Glomerular visceral epithelial cell (primary cell): Measurements from ENCODE around the gene RERE.
A peak's percentile ranks its signal among the peaks of the same experiment; 100 is the strongest.

Experiments used
- DNase-seq: peaks from one replicate; pipeline ENCODE4 v3.0.0-alpha.2; 2016; ENCODE audit errors: extremely low spot score

RERE gene

DNA sequence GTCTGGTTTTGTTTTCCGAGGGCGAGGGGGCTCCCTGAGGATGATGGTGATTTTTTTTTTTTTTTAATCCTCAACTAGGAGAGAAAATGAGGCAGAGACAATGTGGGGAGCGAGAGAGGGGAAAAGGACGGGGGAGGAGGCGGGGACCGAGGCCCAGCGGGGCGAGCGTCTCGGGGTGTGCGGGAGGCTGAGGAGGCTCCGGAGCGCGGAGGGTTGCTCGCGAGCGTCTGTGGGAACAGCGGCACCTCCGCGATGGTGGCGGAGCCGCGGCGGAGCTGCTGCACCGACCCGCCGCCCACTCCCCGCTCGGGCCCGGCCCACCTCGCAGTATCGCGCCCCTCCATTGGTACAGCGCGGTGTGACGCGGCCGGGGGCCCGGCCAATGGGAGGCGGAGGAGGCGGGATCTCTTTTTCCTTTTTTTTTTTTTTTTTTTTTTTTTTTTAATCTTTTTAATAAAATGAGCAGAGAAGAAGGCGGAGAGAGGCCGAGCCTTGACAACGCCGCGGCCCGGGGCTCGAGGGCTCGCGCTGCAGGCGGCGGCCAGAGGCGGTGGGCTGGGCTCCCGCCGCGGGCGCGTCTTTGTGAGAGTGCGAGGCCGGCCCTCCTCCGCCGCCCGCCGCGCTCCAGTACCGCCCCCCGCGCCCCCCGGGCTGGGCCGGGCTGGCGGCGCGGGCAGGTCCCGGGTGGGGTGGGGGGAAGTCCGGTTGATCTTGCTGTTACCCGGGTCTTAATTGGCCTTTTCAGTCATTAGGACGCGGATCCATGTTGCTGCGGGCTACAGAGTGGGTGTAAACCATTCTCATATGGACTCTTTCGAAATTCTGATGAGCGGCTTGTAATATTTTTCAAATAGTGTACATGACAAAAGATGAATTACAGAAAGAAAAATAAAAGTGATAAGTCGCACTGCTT is at the start of gene RERE:
TSS of gene RERE (minus strand) at position 229 of the 913 bp plus-strand sequence.
- peak; percentile 97 for DNase-seq

DNA sequence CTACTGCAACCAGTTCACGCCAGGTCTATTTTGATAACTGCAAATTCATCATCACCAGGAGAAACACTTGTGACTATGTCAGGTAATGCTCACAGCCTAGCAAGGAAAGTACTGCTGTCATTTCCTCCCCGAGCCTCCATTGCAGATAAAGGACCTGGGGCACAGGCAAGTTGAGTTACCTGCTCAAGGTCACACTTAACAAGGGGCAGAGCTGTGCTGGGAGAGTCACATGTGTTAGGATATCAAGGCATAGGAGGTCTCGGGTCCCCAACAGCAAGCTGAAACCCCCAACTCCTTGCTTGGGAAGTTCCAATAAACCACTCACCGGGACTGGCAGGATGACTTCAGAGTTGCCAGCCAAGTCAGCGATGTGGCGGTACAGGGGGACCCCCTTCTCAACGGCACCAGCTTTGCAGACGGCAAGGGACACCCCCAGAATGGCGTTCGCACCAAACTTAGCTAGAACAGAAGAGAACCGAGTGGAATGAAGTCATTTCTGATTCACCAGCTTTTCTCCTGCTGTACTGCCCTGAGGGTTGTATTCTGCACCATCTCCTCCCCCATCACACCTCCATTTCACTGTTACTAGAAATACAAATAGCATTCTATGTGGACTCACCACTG is 49.5 kb upstream of the RERE start:
- DNase-seq, result no peak

- no peak for DNase-seq
Observed at GRCh38 chr1:8866173-8866791, 48.8 kb upstream of the RERE start.

DNA sequence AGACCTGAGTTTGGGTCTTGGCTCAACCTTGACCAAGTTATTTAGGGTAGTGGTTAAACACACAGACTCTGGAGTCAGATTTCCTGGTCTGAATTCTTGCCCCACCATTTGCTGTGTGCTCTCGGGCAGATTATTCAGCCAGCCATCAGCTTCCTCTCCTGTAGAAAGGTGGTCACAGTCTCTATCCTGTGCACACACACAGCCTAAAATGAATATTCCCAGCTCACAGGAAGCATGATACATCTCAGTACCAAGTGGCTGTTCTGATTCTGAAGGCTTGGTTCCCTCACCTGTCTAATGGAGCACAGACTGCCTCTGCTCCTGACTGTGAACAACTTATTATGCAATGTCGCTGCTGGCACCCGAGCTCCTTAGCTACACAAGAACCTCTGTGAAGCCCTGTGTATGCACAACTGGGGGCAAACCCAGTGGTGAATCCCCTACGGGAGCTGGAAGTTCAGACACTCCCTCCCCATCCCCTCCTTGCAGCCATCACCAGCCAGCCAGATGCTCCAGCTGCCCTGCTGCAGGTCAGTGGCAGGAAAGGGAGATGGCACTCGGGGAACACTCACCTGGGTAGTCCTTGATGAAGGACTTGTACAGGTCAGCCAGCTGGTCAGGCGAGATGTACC is 47.4 kb upstream of the RERE start:
- DNase-seq, result no peak

- no peak for DNase-seq
Observed at GRCh38 chr1:8863794-8864233, 46.4 kb upstream of the RERE start.

GRCh38 chr1:8863138-8863537 is 45.7 kb upstream of the RERE start:
- no peak for DNase-seq

DNA sequence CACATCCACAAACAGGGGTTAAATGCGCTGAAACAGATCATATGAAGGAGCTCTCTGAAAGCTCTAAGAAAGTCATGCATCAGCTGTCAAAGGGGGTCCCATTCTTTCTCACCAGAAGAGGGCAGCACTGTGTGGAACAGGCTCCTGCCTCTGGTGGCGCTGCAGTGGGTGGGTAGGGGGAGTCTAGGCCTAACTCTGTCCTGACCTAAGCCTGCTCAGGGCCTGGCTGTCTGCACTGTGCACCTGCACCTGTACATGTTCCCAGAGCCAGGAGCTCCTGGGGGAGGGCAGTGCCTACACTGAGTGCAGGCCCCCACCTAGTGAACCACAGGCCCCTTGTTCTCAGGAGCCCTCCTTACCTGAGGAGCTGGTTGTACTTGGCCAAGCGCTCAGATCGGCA is 45.1 kb upstream of the RERE start:
- DNase-seq, result peak; percentile 45

DNA sequence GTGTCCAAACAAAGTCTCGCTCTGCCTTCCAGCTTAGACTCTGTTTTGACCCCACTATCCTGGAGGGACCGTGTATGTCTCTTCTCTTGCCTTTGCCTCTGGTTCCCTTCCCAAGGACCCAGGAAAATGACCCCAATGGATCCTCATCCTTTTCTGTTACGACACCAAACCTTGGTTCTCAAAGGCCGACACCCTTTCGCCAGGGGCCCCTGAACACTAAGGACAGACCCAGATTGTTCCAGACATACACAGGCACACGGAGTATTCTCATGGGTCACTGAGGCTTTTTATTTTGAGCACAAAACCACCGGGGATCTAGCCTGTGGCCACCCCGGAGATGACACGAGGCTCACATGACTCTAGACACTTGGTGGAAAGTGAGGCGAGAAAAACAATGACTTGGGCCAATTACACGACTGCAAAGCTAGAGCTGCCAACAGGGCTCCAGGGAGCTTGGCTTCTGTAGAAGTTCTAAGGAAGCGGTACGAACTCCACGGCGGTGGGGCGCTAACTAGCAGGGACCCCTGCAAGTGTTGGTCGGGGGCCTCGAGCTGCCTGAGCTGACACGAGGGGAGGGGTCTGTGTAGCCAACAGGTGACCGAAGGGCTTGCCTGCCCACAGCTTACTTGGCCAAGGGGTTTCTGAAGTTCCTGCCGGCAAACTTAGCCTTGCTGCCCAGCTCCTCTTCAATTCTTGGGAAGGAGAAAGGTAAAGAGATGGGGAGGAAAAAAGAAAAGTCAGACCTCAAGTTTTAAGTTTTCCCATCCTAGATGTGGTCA is 43.5 kb upstream of the RERE start:
- no peak for DNase-seq

GRCh38 chr1:8858888-8859706 is 41.7 kb upstream of the RERE start:
- DNase-seq, result peak; percentile 80

GRCh38 chr1:8858112-8858668 is 40.8 kb upstream of the RERE start:
- peak; percentile 81 for DNase-seq

DNA sequence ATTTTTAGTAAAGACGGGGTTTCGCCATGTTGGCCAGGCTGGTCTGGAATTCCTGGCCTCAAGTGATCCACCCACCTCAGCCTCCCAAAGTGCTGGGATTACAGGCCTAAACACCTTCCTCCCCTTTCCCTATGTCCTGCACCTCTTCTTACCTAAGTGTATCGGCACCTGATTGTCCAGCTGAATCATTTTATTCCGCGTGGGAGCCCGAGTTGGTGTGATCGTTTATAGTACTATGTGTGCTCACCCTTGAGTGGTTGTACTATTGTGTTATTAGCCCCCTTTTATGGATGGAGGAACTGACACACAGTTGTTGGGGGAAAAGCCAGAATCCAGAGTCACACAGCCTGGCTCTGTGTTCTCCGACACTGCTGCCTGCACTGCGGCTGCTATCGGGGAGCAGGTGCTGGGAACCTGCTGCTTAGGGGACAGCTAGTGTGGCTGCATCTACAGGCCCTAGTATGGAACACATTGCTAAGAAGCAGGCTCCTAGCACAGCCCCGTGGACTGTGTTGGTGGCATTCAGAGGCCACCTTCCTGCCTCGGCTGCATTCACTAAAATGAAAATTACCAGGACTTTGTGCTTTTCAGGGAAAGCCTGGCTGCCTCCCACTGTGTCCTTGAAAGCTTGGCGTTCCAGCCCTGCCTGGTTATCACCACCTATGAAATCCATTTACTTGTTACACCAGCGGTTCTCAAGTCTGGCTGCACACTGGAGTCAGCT is 39.4 kb upstream of the RERE start:
- no peak for DNase-seq

- no peak for DNase-seq
Observed at GRCh38 chr1:8854240-8854639, 36.8 kb upstream of the RERE start.

- DNase-seq, result no peak
Observed at GRCh38 chr1:8851060-8851459, 33.6 kb upstream of the RERE start.

DNA sequence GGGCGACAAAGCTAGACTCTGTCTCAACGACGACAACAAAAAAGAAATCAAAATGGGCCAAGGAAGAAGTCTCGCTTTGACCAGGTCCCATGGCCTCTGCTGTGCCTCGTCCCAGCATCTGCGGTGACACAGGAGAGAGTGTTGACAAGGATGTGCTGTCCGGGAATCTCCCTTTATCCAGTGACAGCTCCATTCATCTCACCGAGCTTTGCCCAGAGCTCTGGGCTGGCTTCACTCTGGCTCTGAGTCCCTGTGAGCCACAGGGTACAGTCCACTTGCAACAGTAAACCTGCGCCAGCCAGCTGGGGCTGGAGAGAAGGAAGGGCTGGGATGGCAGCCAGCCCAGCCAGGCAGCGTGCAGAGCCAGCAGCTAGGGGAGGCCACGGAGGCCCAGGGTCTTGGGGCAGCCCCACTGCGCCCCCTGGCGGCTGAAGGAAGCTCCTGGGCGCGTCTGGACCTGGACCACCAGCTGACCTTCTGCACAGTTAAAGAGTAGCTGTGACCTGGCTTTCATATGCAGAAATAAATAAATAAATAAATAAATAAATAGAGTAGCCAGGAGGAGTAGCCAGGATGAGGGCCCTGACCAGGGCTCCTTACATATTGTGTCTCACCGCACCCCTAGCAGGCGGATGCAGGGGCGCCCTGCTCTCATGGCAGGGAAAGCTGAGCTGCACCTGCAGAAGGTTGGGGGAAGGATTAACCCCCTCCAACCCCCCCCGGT is 31.4 kb upstream of the RERE start:
- peak; percentile 95 for DNase-seq

DNA sequence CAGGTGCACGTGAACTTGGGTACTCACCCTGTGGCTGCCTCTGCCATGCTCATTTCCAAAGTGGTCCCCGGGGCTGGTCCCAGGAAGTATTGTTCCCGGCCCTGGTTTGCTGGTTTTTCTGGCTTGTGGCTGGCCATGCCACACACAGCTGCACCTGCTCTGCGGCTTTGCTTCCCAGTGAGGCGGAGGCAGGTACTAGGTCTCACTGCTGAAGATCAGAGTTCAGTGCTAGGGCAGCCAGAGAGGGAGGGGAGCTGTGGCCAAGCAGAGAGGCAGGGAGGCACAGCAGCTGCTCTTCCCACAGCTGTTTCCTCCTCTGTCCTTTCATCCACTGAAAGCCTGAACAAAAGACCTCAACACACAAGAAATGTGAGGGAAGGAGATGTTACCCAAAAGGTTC is 30.6 kb upstream of the RERE start:
- DNase-seq, result no peak

GRCh38 chr1:8846263-8846662 is 28.8 kb upstream of the RERE start:
- no peak for DNase-seq

GRCh38 chr1:8845104-8846097 is 28.0 kb upstream of the RERE start:
- DNase-seq, result no peak
